Fibroblast of skin of left quadriceps (primary cell): Measurements from ENCODE around the gene TMEM267.
"Not testable (repeated sequence)": the region's sequence is repeated elsewhere in the genome, so short reads cannot be mapped to it uniquely, and the experiment has no call there.

Experiments
- DNase-seq, 2 experiments: peaks; one replicate each; pipeline ENCODE4 v3.0.0-alpha.2; 2013; ENCODE audit warnings: low read depth in 2 of 2

The TMEM267 gene, protein sequence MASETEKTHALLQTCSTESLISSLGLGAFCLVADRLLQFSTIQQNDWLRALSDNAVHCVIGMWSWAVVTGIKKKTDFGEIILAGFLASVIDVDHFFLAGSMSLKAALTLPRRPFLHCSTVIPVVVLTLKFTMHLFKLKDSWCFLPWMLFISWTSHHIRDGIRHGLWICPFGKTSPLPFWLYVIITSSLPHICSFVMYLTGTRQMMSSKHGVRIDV

DNA sequence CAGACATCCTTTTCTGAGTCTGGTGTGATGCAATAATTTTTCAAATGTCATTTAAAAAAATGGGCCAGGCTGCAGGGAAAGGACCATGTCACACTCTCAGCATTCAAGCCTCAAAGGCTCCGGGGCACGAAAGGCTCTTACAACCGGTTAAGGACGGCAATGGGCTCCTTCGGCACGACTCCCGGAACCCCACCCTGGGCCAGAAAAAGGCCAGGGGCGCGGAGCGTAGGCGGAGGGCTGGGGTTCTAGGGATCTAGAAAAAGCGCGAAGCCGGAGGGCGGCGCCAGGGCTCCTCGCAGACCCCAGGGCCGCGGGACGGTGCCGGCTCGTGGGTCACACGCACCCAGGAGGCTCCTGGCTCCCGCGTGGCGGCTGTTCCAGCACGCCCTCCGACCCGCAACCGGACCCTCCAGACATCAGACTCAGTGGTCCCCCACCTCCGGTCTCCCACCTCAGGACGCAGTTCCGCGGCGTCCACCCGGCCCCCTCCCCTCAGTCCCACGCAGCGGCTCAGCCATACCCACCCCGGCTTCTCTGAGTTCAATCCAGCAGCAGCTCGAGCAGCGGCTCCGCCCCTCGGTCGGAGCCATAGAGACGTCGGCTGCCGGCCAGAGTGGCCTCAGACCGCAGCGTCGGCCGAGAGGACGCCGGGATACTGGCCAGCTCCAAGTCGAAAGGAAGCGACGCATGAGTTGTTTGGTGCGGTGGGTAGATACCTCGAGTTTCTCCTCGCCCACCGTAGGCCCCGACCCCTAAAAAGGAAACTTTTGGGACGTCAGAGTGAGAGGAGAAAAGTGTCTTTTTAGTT lies at the start of gene TMEM267:
TMEM267 (minus strand) TSS at position 568 of the 808 bp plus-strand sequence. CDS start 29,896 bp downstream, outside the sequence.
- peak; percentile 86 to 87 for DNase-seq

DNA sequence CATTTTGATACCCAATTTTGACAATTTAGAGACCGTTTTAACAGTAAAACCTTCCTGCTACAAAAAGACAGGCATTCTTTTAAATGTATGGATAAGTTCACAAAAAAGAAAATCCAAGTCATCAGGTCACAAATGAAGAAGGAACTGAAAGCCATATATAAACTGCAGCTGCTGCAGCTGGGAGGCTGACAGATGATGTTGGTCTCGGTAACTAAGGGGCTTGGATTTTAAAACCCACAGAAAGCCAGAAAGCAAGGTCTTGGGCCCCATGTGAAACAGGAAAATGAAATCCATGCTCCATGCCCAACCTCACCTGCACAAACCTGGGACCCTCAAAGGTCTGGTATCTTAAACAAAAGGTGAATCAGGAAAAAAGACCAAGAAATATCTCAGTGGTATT lies 47.0 kb upstream of the TMEM267 start:
- no peak for DNase-seq

DNA sequence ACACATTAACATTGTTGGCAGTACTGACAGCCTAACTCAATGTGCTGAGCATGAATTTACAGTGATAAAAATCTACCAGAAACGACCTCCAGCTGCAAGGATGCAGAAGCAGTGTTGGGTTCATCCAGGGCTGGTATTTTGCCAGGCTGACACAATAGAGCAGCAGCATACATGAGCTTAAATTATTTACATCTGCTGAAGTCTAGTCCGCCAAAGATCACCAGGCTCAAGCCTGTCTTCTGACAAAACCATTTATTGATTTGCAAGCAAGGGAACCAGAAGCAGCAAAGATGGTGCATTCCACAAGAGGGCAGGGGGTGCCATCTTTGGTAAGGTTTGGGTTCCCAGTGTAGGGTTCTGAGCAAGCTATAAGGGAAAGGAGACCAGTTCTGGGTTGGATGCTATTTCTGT lies 40.0 kb upstream of the TMEM267 start:
- peak; percentile 12 to 20 for DNase-seq

DNA sequence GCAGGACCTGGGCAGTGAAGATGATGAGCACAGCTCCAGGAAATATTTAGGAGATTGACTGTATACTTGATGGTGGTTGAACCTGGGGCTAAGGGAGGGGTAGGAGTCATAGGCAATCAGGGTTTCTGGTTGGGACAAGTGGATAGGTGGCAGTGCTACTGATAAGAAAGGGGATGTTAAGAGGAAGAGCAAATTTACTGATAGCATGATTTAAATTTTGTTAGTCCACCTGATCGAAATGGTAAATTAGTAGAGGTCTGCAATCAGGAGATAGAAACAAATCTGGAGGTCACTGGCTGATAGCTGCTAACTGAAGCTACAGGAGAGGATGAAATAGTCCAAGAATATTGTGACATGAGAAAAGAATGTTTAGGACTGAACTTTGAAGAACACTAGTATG lies 37.0 kb upstream of the TMEM267 start:
- DNase-seq, result no peak

DNA sequence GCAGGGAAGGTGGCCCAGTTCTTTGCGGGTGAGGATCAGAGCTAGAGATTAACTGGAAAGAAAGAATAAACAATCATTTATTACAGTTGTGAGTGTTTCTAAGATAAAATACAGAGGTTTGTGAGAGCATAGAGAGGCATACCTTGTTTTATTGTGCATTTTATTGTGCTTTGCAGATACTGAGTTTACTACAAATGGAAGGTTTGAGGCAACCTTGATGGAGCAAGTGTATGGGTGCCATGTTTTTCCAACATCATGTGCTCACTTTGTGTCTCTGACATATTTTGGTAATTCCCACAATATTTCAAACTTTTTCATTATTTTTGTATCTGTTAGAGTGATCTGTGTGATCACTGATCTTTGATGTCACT lies 32.0 kb upstream of the TMEM267 start:
- no peak for DNase-seq

DNA sequence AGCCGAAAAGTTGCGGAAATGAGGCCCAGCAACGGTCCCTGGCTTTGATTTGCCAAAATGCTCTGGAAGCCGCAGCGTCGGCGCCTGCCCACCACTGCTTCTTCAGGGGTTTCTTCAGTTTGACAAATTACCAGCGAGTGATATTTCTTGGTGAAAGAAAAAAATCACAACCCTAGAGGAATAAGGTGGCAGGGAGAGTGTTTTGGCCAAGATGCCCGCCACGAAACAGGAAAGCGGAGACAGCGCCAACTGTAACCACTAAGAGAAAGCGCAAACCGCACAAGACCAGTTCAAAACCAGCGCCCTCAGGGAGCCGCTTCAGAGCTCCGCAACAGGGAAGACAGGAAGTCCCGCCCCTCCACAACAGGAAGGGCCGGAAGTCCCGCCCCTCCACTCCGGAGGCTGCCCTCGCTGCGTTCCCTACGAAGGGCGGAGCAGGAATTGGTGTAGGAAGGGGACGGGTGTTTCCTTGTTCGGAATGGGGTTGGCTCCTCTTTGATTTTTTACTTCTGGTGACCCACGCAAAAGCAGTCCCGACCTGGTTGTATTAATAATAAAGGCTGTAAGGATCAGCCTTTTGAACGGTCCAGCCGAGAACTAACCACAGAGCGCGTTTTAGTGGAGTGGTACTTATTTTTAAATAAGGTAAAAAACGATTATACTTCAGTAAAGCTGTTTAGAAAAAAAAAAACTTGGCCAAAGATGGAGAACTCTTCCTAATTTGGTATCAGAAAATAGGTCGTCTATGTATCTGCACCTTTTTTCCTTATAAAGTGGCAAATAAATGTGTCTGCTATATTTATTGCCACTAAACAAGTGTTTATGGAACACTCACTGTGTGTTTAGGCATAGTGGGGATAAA lies 31.4 kb upstream of the TMEM267 start, which contains the start of gene C5orf34:
C5orf34 (minus strand) TSS at position 333 of the 862 bp plus-strand sequence. CDS start 5,809 bp downstream, outside the sequence.
- peak; percentile 87 to 89 for DNase-seq

DNA sequence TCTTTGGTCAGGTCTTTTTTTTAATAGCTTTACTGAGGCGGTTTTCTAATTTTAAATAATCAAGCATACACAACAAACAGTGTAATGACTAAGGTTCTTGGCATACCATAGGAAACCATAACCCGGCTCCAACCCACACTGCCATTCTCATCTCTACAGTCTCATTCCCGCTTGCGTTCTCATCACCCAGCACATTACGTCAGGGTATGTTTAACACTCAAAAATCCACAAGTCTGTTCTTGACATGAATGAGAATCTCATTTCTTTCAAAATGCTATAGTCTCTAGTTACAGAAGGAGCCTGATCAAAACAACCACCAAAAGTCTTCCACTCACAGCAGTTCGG lies 30.8 kb upstream of the TMEM267 start:
- peak; percentile 14 to 22 for DNase-seq

DNA sequence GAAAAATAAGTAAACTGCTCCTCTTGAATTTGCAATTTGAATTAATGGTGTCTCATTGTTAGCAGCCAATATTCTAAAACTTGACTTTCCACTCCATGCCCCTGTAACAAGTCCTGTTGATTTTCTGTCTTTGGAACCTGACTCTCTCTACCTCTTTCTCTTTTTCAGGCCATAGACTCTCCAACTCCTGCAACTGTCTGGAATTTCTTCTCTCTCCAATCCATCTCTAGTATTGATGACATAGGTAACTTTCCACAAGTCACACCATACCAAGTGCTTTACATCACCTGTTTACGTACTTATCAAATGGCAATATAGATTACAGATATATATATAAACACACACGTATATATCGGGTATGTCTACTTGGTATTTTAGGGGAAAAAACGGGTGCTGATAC lies 30.4 kb upstream of the TMEM267 start:
- DNase-seq, result no peak

DNA sequence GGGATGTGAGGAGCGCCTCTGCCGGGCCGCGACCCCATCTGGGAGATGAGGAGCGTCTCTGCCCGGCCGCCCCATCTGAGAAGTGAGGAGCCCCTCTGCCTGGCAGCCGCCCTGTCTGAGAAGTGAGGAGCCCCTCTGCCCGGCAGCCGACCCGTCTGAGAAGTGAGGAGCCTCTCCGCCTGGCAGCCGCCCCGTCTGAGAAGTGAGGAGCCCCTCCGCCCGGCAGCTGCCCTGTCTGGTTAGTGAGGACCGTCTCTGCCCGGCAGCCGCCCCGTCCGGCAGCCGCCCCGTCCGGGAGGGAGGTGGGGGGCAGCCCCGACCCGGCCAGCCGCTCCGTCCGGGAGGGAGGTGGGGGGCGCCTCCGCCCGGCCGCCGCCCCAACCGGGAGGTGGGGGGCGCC lies 27.4 kb upstream of the TMEM267 start:
- not testable (repeated sequence) for DNase-seq

DNA sequence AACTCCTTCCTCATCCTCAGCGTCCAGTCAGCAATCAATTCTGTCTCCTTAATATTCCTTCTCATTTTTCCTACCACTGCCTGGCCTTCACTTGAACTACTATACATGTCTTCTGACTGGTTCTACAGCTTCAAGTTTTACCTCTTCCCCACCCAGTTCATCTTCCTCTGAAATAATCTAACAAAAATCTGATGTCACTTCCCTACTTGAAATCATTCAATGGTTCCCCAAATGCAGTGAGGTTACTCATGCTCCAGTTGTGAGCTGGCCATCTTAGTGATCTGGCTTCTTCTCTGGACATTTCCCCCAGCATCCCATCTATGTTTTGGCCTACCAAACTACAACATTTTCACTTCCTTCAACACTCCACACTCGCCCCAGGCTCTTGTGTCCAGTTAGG lies 14.9 kb upstream of the TMEM267 start:
- DNase-seq, result no peak

DNA sequence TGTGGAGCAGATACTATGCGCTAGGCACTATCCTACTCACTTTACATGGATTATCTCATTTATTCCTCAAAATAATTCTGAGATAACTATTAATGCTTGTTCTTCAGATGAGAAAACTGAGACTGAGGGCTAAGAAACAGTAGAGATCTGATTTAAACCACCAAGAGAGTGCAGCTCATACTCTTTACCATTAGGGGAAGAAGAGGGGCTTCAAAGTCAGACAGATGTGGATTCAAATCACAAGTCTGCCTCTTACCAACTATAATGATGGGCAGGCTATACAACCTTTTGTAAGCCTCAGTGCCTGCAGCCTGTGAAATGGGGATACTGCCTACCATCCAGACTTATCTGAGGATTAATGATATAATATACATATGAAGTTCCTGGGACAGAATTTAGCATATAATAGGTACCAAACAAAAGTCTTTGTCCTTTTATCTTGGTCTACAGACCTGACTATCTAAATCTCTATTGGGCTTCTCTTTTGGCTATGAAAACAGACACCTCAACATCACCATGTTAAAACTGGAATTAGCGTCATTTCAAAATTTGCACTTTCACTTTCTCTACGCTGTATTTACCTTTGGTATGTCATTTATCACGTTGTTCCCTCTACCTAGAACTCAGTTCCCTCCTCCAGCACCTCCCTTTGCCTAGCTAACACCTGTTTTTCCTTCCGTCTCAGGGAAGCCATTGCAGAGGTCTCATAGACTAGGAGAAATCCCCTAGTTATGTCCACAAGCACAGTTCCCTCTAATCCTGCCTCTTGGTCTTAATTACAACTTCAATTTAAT lies 13.8 kb upstream of the TMEM267 start:
- DNase-seq, result no peak

DNA sequence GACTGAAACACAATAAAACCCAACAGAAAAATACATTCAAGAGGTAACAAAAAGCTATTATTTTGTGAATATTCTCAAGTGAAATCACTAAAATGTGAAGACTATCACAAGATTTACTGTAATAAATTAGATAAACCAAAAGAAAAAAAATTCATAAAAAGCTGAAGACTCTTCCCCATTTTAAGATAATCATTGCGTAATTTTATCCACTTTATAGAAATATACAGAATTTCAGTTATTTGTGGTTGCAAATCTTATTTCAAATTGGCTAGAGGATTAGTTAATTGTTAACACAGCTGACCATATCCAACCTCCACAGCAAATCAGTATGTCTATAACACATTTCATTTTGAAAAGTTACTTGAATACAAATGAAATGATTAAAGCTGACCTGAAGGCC lies 7.7 kb upstream of the TMEM267 start:
- no peak for DNase-seq

DNA sequence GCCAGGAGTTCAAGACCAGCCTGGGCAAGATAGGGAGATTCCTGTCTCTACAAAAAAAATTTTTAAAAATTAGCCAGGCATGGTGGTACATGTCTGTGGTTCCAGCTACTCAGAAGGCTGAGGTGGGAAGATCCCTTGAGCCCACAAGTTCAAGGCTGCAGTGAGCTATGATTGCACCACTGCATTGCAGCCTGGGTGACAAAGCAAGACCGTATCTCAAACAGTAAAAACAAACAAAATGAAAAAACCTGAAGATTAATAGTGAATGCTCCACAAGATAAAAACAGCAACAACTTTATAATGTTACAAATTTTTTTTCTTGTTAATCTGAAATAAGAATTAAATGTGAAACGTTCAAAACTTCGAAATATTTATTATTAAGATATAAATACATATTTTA lies 2.7 kb upstream of the TMEM267 start:
- DNase-seq, result no peak

DNA sequence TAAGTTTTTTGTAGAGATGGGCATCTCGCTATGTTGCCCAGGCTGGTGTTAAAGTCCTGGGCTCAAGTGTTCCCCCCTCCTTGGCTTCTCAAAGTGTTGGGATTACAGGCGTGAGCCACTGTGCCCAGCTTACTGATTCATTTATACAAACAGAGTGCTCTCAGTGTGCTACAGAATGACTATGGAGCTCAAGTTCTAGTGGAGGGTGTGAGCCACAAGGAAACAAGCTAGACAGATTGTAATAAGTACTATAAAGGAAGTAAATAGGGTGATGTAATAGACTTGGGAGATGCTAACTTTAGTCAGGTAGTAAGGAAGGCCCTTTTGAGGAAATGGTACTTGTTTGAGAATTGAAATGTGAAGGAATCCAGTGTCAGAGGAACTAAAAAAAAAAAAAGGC lies 1.7 kb upstream of the TMEM267 start:
- no peak for DNase-seq

DNA sequence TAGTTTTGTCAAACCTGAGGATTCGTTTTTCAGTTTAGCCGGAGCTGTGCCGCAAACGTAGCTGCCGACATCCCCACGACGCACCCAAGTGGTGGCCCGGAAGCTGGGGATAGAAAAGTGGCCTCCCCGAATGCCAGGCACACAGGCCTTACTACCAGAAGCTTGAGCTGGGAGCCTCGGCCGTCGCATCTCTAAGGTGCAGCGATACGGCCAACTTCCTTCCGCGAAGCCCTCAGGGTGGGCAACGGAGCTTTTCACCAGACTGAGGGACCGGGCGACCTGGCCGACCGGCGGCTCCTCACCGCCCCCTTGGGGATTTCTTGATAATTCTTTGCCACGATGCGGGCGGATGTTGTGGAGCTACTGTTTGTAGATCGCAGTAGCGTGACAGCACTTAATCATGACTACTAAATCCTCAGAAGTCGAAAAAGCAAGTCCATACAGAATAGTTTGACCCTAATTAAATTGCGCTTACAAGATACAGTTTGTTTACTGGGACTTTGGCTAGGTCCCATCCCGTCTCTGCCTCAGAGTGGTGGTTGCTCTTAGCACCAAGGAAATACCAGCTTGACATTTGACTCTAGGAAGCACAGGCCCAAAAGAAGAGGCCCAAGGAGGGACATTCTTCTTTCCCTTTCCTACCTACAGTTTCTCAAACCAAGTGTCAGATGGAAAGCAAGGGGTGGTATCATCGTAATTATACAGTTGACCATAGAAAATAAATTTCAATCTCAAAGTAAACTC lies 613 bp upstream of the TMEM267 start:
- peak; percentile 64 to 65 for DNase-seq

DNA sequence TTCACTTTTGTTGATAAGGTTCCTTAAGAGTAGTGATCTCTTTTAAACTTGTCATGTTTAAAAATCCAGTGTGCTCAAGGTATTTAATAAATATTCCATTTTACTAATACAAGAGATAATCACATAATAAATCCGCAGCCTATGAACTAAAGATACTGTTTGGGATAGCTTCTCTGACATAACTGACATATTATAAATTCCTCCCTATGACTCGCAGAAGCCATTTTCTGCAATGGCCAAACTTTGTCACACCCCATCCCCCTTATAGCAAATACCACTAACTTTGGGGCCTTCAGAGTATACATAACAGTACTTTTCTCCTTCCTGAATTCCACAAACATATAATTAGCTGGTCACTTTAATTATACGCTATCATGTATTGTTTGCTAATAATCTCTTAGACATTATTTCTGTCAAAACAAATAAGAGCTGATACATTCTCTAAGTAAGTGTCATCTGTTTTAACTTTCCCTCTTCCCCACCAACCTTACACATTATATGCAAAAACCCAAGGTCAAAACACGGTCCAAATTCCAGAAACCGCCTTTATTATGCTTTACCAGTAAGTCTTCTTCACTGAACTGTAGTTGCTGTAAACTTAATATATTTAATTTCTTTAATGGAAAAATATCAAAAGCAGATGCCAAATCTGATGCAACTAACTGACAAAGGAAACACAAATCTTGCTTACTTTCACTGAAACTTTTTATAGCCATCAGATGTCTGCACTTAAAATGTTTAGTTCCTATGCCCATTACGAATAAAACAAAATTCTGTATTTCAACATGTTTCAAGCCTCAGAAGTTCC lies 971 bp downstream of the TMEM267 start:
- DNase-seq, result peak; percentile 50 to 57

DNA sequence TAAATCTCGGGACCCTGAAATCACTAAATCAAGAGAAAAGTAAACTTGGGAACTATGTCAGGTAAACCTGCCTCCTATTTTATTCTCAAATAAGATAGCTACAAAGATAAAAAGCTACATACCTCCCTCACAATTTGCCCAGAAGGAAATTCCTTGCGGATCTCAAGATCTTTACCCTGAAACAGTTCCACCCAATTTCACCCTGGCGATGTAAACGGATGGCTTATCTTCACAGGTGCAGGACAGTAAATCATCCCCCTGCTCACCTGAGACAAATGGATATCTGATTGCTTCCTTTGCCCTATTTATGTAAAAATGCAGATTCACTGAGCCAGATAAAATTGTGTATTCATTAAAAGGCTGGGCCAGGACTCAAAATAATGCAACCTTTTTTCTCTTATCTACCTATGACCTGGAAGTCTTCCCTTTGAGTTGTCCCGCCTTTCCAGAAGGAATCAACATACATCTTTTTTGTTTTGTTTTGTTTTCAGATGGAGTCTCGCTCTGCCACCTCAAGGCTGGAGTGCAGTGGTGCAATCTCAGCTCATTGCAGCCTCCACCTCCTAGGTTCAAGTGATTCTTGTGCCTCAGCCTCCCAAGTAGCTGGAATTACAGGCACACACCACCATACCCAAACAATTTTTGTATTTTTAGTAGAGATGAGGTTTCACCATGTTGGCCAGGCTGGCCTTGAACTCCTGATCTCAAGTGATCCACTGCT lies 13.8 kb downstream of the TMEM267 start:
- no peak for DNase-seq

DNA sequence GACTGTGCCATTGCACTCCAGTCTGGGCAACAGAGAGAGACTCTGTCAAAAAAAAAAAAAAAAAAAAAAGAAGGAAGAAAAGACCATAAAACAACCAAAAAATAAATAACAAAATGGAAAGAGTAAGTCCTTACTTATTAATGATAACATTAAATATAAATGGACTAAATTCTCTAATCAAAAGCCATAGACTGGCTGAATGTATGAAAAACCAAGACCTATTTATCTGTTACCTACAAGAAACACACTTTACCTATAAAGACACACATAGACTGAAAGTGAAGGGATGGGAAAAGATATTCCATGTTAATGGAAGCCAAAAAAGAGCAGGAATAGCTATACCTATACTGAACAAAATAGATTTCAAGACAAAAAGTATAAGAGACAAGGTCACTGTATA lies 16.6 kb downstream of the TMEM267 start:
- DNase-seq, result no peak

DNA sequence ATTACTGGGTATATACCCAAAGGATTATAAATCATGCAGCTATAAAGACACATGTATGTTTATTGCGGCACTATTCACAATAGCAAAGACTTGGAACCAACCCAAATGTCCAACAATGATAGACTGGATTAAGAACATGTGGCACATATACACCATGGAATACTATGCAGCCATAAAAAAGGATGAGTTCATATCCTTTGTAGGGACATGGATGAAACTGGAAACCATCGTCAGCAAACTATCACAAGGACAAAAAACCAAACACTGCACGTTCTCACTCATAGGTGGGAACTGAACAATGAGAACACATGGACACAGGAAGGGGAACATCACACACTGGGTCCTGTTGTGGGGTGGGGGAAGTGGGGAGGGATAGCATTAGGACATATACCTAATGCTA lies 18.2 kb downstream of the TMEM267 start:
- not testable (repeated sequence) for DNase-seq
